Hepatocyte (in vitro differentiated cells): ENCODE results near the gene FHDC1.

ENCODE experiments used
- CTCF ChIP-seq: fragments of 200-600 bp; sonication (generic); IDR thresholded peaks from 2 replicates; pipeline ENCODE4 v1.5.1; 2016; ENCODE audit warnings: antibody characterized with exemption, mild to moderate bottlenecking; ENCODE audit not compliant: poor library complexity
- EZH2 ChIP-seq: fragments of 200-600 bp; sonication (generic); IDR thresholded peaks from 2 replicates; pipeline ENCODE4 v1.6.1; 2016; ENCODE audit warnings: antibody characterized with exemption, mild to moderate bottlenecking, borderline replicate concordance
- EZH2phosphoT487 ChIP-seq: fragments of 200-600 bp; sonication (generic); IDR thresholded peaks from one replicate; pipeline ENCODE4 v1.6.1; 2018; ENCODE audit warnings: antibody characterized with exemption, mild to moderate bottlenecking, low read depth, moderate library complexity; ENCODE audit not compliant: unreplicated experiment, severe bottlenecking

- TF ChIP-seq CTCF (no peak), EZH2phosphoT487 (no peak), EZH2 (no peak)
Measured at GRCh38 chr4:152925851-152926250, 10.3 kb upstream of the FHDC1 start.
